A673 (cell line): ENCODE measurements around the gene SPON2. TPM values are rescaled to one million over a fixed set of nuclear protein-coding genes. Genes with fewer than 3 reads are reported as not detected.

ENCODE experiments used
- BruUV-seq: library from RNA; stranded (reverse); fragments of 400-500 nt; replicated peaks from 2 replicates; lab custom pipeline; 2021; lab: Mats Ljungman, UMichigan
- CTCF ChIA-PET: fragments of 300-600 bp; sonication (Branson Sonifier 250); formaldehyde crosslinking; loops from one replicate; lab custom pipeline; 2022; ENCODE audit warnings: antibody characterized with exemption; lab: Charles Lee
- POLR2A ChIA-PET: fragments of 300-600 bp; sonication (Branson Sonifier 250); formaldehyde crosslinking; loops from one replicate; lab custom pipeline; 2022; ENCODE audit warnings: antibody characterized with exemption; ENCODE audit not compliant: low non-redundant PET; lab: Charles Lee
- DNase-seq: peaks from one replicate; pipeline ENCODE4 v3.0.0-alpha.2; 2015; ENCODE audit warnings: low spot score
- H3K27ac ChIP-seq: fragments of 200-600 bp; sonication (generic); 2 replicates; pipeline ENCODE4 v1.5.1; 2016; ENCODE audit warnings: mixed run types, low read depth, mild to moderate bottlenecking, mixed read lengths, antibody characterized with exemption, low read length; ENCODE audit not compliant: poor library complexity, severe bottlenecking
- H3K27me3 ChIP-seq: fragments of 200-600 bp; sonication (generic); replicated peaks from 2 replicates; pipeline ENCODE4 v1.6.1; 2017; ENCODE audit warnings: mixed run types, low read depth, mild to moderate bottlenecking, mixed read lengths, antibody characterized with exemption, low read length; ENCODE audit not compliant: insufficient read depth, poor library complexity
- H3K36me3 ChIP-seq: fragments of 200-600 bp; sonication (generic); 2 replicates; pipeline ENCODE4 v1.6.1; 2016; ENCODE audit warnings: mixed run types, mild to moderate bottlenecking, mixed read lengths, antibody characterized with exemption, low read length; ENCODE audit not compliant: insufficient read depth, poor library complexity, severe bottlenecking
- H3K4me1 ChIP-seq: fragments of 200-600 bp; sonication (generic); 2 replicates; pipeline ENCODE4 v1.6.1; 2017; ENCODE audit warnings: mixed run types, mild to moderate bottlenecking, mixed read lengths, antibody characterized with exemption, low read length; ENCODE audit not compliant: insufficient read depth, poor library complexity, severe bottlenecking
- H3K4me3 ChIP-seq: fragments of 200-600 bp; sonication (generic); 2 replicates; pipeline ENCODE4 v1.5.1; 2016; ENCODE audit warnings: low read depth, mixed run types, mild to moderate bottlenecking, mixed read lengths, low read length; ENCODE audit not compliant: poor library complexity, severe bottlenecking
- H3K9me3 ChIP-seq: fragments of 200-600 bp; sonication (generic); 2 replicates; pipeline ENCODE4 v1.6.1; 2016; ENCODE audit warnings: mixed run types, low read depth, mild to moderate bottlenecking, mixed read lengths, antibody characterized with exemption, low read length; ENCODE audit not compliant: poor library complexity, severe bottlenecking
- CTCF ChIP-seq: fragments of 300-800, 200-600 bp; sonication (generic); conservative IDR thresholded peaks from 2 replicates; pipeline ENCODE4 v1.5.1; 2017; ENCODE audit warnings: low read depth, mild to moderate bottlenecking, antibody characterized with exemption, low read length, moderate library complexity, mixed read lengths
- EZH2 ChIP-seq: fragments of 200-600 bp; sonication (generic); IDR thresholded peaks from 2 replicates; pipeline ENCODE4 v1.6.1; 2017; ENCODE audit warnings: borderline replicate concordance, low read depth, mild to moderate bottlenecking, mixed read lengths, antibody characterized with exemption, low read length; ENCODE audit not compliant: poor library complexity, severe bottlenecking
- intact Hi-C: fragments of 100-400 bp; cut with micrococcal nuclease; formaldehyde crosslinking; loops from one replicate; pipeline ENCODE4 v1.10.0; 2022; ENCODE audit not compliant: unreplicated experiment
- total RNA-seq: library from RNA; stranded (reverse); gene quantifications from 2 replicates; pipeline ENCODE4 v1.2.3, GENCODE V29; 2021

The SPON2 gene
- total RNA-seq, 1 experiment from 2014 or later: 2.3 TPM

- Histone ChIP-seq H3K27ac (no peak overlapping the region), H3K36me3 (no peaks in the 10 kb centered on the region), H3K9me3 (no peaks in the 10 kb centered on the region), H3K4me1 (no peaks in the 10 kb centered on the region), H3K4me3 (no peak overlapping the region), H3K27me3 (no peaks in the 10 kb centered on the region)
- TF ChIP-seq CTCF: no peak
- no peak for TF ChIP-seq EZH2
- DNase-seq: no peak
- intact Hi-C loops: no loop called here
- POLR2A ChIA-PET: no interaction called here
- CTCF ChIA-PET: no interaction called here
- no TSS peak for BruUV-seq
Measured at GRCh38 chr4:1204286-1204827, 32.0 kb upstream of the SPON2 start.

- Histone ChIP-seq H3K4me3 (no peak overlapping the region), H3K36me3 (no peaks in the 10 kb centered on the region), H3K27ac (no peak overlapping the region), H3K4me1 (no peaks in the 10 kb centered on the region), H3K27me3 (no peaks in the 10 kb centered on the region), H3K9me3 (no peaks in the 10 kb centered on the region)
- ChIA-PET CTCF (no interaction called here), POLR2A (no interaction called here)
- no peak for DNase-seq
- TF ChIP-seq EZH2 (no peak), CTCF (no peak)
- BruUV-seq: no TSS peak
- intact Hi-C loops: no loop called here
Measured at GRCh38 chr4:1203026-1203616, 30.7 kb upstream of the SPON2 start.

GRCh38 chr4:1202526-1203011 is 30.2 kb upstream of the SPON2 start:
- Histone ChIP-seq H3K27ac (no peak overlapping the region), H3K4me1 (no peaks in the 10 kb centered on the region), H3K4me3 (no peak overlapping the region), H3K9me3 (no peaks in the 10 kb centered on the region), H3K27me3 (no peaks in the 10 kb centered on the region), H3K36me3 (no peaks in the 10 kb centered on the region)
- BruUV-seq: no TSS peak
- ChIA-PET CTCF (no interaction called here), POLR2A (no interaction called here)
- intact Hi-C loops: no loop called here
- DNase-seq: no peak
- no peak for TF ChIP-seq CTCF
- TF ChIP-seq EZH2: no peak
